Measurements from ENCODE around the gene EBF3.

Gene EBF3

DNA sequence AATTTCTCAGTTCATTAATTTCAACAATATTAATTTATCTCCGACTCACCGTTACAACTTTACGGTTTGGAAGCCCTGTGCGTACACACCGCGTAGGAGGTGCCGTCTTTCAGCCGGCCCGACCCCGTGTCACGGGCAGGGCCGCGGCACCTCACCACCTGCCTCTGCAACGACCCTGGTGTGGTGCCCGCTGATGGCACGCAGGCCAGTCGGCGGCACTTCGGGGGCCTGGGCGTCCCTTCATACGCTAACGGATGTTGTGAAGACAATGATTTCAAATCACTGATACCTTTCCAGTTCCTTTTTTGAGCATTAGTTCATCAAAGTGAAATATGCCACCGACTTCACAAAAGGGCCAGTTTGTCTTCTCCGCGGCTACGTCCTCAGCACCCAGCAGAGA, 125.3 kb downstream of the EBF3 start:
- H3K4me1 Mint-ChIP-seq = peaks cover 6% of the 10 kb centered on the region
- no peaks in the 10 kb centered on the region for H3K27me3 Mint-ChIP-seq (ENCODE audit: low read depth)
- H3K9me3 Mint-ChIP-seq = no peaks in the 10 kb centered on the region
- no peak overlapping the region for H3K27ac Mint-ChIP-seq
- TF ChIP-seq, protein P1, sequence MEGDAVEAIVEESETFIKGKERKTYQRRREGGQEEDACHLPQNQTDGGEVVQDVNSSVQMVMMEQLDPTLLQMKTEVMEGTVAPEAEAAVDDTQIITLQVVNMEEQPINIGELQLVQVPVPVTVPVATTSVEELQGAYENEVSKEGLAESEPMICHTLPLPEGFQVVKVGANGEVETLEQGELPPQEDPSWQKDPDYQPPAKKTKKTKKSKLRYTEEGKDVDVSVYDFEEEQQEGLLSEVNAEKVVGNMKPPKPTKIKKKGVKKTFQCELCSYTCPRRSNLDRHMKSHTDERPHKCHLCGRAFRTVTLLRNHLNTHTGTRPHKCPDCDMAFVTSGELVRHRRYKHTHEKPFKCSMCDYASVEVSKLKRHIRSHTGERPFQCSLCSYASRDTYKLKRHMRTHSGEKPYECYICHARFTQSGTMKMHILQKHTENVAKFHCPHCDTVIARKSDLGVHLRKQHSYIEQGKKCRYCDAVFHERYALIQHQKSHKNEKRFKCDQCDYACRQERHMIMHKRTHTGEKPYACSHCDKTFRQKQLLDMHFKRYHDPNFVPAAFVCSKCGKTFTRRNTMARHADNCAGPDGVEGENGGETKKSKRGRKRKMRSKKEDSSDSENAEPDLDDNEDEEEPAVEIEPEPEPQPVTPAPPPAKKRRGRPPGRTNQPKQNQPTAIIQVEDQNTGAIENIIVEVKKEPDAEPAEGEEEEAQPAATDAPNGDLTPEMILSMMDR (IDR thresholded peaks at IDR 0.05; ENCODE audit: unreplicated experiment in 3 of 3) = no peak
- no peak overlapping the region for H3K4me3 Mint-ChIP-seq
- H3K36me3 Mint-ChIP-seq (ENCODE audit: low read depth) = peaks cover 46% of the 10 kb centered on the region

GRCh38 chr10:129837909-129838582, 126.0 kb downstream of the EBF3 start:
- Mint-ChIP-seq H3K36me3 (ENCODE audit: low read depth) (peaks cover 39% of the 10 kb centered on the region), H3K27ac (no peak overlapping the region), H3K9me3 (no peaks in the 10 kb centered on the region), H3K4me1 (peaks cover 14% of the 10 kb centered on the region), H3K4me3 (no peak overlapping the region), H3K27me3 (ENCODE audit: low read depth) (peaks cover 4% of the 10 kb centered on the region)
- TF ChIP-seq, protein P1 (IDR thresholded peaks at IDR 0.05; ENCODE audit: unreplicated experiment in 3 of 3) = no peak

DNA sequence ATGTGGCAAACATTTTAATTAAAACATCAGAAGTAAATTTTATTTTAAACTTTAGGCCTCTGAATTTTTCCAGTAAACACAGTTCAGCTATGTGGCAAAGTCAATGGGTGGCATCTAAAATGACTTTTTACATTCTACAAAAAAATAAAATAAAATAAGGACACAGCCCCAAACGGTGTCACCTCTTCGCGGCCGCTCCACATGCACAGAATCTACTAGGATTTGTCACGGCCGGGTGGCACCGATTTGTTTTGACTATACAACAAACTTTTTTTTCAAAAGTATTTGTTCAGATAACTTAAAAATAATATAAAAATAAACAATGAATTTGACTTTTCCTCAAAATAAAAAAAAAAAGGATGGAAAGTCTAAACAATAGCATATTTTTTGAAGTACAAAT, 127.8 kb downstream of the EBF3 start:
- Mint-ChIP-seq H3K4me3 (no peak overlapping the region), H3K9me3 (no peaks in the 10 kb centered on the region), H3K27me3 (ENCODE audit: low read depth) (peaks cover 4% of the 10 kb centered on the region), H3K27ac (no peak overlapping the region), H3K4me1 (peaks cover 14% of the 10 kb centered on the region), H3K36me3 (ENCODE audit: low read depth) (peaks cover 32% of the 10 kb centered on the region)
- TF ChIP-seq, protein P1 (IDR thresholded peaks at IDR 0.05; ENCODE audit: unreplicated experiment in 3 of 3) = no peak

- H3K4me3 Mint-ChIP-seq = no peak overlapping the region
- TF ChIP-seq, protein P1 (IDR thresholded peaks at IDR 0.05; ENCODE audit: unreplicated experiment in 3 of 3) = no peak
- H3K9me3 Mint-ChIP-seq = no peaks in the 10 kb centered on the region
- H3K27ac Mint-ChIP-seq = no peak overlapping the region
- peaks cover 17% of the 10 kb centered on the region for H3K36me3 Mint-ChIP-seq (ENCODE audit: low read depth)
- H3K27me3 Mint-ChIP-seq (ENCODE audit: low read depth) = peaks cover 4% of the 10 kb centered on the region
- peaks cover 14% of the 10 kb centered on the region for H3K4me1 Mint-ChIP-seq
These were observed 129.9 kb downstream of the EBF3 start for GRCh38 chr10:129833994-129834739.

- Mint-ChIP-seq H3K36me3 (ENCODE audit: low read depth) (peaks cover 11% of the 10 kb centered on the region), H3K4me3 (no peak overlapping the region), H3K27me3 (ENCODE audit: low read depth) (peaks cover 4% of the 10 kb centered on the region), H3K9me3 (no peaks in the 10 kb centered on the region), H3K4me1 (peaks cover 14% of the 10 kb centered on the region), H3K27ac (no peak overlapping the region)
- TF ChIP-seq, protein P1 (IDR thresholded peaks at IDR 0.05; ENCODE audit: unreplicated experiment in 3 of 3) = no peak
These were observed 130.6 kb downstream of the EBF3 start for GRCh38 chr10:129833468-129833950.

All from nephron (organoid).